ENCODE results near the gene CTDSPL. TPM values are rescaled to one million over a fixed set of nuclear protein-coding genes. Genes with fewer than 3 reads are reported as not detected.

Gene CTDSPL
- total and polyA plus RNA-seq, 10 of the 15 experiments (the other 5 are each of a cell fraction or from before 2014, with no cell fraction given): 0.05 to 0.51 (median 0.18) TPM; not detected in 6

GRCh38 chr3:37934631-37935289 lies 73.1 kb downstream of the CTDSPL start:
- no peaks in the 10 kb centered on the region for H3K9me3 ChIP-seq (replicated peaks; ENCODE audit: control insufficient read depth, insufficient read depth, low read length)
- CTCF ChIA-PET: interaction anchor here (0.7 kb wide), 1 partner anchor 46 kb away, joined by 3 read pairs; no protein-coding TSS in a partner anchor
- intact Hi-C loops (cut with micrococcal nuclease; ENCODE audit: unreplicated experiment): no loop called here
- TF ChIP-seq TCF12 (IDR thresholded peaks at IDR 0.05; ENCODE audit: low read depth, low read length) (no peak), NR2C1 (IDR thresholded peaks at IDR 0.05) (no peak), SMARCA5 (IDR thresholded peaks at IDR 0.05) (no peak), KDM1A (IDR thresholded peaks at IDR 0.05; ENCODE audit: borderline replicate concordance) (no peak), SRF (IDR thresholded peaks at IDR 0.05; ENCODE audit: low read depth in 2 of 2, low read length in 2 of 2) (no peak), RAD21 (IDR thresholded peaks at IDR 0.05; ENCODE audit: insufficient read depth, low read depth, low read length) (no peak), SMAD1 (IDR thresholded peaks at IDR 0.05; ENCODE audit: low read depth, partially characterized antibody) (no peak), BACH1 (IDR thresholded peaks at IDR 0.05; ENCODE audit: borderline replicate concordance) (no peak), NR2C2 (IDR thresholded peaks at IDR 0.05; ENCODE audit: borderline replicate concordance, control insufficient read depth, insufficient read length, low read depth) (no peak), YBX1 (IDR thresholded peaks at IDR 0.05) (no peak), ZNF687 (IDR thresholded peaks at IDR 0.05) (no peak)
- TF ChIP-seq, protein P1, sequence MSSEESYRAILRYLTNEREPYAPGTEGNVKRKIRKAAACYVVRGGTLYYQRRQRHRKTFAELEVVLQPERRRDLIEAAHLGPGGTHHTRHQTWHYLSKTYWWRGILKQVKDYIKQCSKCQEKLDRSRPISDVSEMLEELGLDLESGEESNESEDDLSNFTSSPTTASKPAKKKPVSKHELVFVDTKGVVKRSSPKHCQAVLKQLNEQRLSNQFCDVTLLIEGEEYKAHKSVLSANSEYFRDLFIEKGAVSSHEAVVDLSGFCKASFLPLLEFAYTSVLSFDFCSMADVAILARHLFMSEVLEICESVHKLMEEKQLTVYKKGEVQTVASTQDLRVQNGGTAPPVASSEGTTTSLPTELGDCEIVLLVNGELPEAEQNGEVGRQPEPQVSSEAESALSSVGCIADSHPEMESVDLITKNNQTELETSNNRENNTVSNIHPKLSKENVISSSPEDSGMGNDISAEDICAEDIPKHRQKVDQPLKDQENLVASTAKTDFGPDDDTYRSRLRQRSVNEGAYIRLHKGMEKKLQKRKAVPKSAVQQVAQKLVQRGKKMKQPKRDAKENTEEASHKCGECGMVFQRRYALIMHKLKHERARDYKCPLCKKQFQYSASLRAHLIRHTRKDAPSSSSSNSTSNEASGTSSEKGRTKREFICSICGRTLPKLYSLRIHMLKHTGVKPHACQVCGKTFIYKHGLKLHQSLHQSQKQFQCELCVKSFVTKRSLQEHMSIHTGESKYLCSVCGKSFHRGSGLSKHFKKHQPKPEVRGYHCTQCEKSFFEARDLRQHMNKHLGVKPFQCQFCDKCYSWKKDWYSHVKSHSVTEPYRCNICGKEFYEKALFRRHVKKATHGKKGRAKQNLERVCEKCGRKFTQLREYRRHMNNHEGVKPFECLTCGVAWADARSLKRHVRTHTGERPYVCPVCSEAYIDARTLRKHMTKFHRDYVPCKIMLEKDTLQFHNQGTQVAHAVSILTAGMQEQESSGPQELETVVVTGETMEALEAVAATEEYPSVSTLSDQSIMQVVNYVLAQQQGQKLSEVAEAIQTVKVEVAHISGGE (CRISPR knock-in tag; IDR thresholded peaks at IDR 0.05): no peak
- TF ChIP-seq, protein P2, sequence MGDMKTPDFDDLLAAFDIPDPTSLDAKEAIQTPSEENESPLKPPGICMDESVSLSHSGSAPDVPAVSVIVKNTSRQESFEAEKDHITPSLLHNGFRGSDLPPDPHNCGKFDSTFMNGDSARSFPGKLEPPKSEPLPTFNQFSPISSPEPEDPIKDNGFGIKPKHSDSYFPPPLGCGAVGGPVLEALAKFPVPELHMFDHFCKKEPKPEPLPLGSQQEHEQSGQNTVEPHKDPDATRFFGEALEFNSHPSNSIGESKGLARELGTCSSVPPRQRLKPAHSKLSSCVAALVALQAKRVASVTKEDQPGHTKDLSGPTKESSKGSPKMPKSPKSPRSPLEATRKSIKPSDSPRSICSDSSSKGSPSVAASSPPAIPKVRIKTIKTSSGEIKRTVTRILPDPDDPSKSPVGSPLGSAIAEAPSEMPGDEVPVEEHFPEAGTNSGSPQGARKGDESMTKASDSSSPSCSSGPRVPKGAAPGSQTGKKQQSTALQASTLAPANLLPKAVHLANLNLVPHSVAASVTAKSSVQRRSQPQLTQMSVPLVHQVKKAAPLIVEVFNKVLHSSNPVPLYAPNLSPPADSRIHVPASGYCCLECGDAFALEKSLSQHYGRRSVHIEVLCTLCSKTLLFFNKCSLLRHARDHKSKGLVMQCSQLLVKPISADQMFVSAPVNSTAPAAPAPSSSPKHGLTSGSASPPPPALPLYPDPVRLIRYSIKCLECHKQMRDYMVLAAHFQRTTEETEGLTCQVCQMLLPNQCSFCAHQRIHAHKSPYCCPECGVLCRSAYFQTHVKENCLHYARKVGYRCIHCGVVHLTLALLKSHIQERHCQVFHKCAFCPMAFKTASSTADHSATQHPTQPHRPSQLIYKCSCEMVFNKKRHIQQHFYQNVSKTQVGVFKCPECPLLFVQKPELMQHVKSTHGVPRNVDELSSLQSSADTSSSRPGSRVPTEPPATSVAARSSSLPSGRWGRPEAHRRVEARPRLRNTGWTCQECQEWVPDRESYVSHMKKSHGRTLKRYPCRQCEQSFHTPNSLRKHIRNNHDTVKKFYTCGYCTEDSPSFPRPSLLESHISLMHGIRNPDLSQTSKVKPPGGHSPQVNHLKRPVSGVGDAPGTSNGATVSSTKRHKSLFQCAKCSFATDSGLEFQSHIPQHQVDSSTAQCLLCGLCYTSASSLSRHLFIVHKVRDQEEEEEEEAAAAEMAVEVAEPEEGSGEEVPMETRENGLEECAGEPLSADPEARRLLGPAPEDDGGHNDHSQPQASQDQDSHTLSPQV (IDR thresholded peaks at IDR 0.05): no peak

More at GRCh38 chr3:37934631-37935289, 73.1 kb downstream of the CTDSPL start:
- Histone ChIP-seq H4K20me1 (ENCODE audit: control insufficient read depth, insufficient read depth) (no peaks in the 10 kb centered on the region), H3K4me3 (no peak overlapping the region), H3K9ac (ENCODE audit: control insufficient read depth, insufficient read depth, low read length) (no peak overlapping the region), H3K4me2 (ENCODE audit: control insufficient read depth, insufficient read depth) (no peak overlapping the region), H3K27me3 (replicated peaks in 1 of 2; ENCODE audit: control insufficient read depth in 2 of 2, insufficient read depth in 2 of 2, low read length in 1 of 2) (no peaks in the 10 kb centered on the region; a peak in 1 of 4 replicates), H3K4me1 (ENCODE audit: control insufficient read depth, insufficient read depth, low read length) (no peaks in the 10 kb centered on the region), H3K27ac (ENCODE audit: control insufficient read depth, insufficient read depth) (no peak overlapping the region), H2AFZ (ENCODE audit: control insufficient read depth, low read depth, low read length) (no peak overlapping the region), H3K79me2 (ENCODE audit: control insufficient read depth, insufficient read depth, low read length) (no peaks in the 10 kb centered on the region), H3K36me3 (ENCODE audit: control insufficient read depth in 2 of 2, insufficient read depth in 2 of 2, low read length in 1 of 2) (no peaks in the 10 kb centered on the region)
- in situ Hi-C loops (cut with MboI): no loop called here
- no peak for FAIRE-seq
- ChIA-PET POLR2A (no interaction called here), RAD21 (ENCODE audit: unreplicated experiment) (interaction anchor here (1.3 kb wide), 1 partner anchor 33 kb away, joined by 3 read pairs; no protein-coding TSS in a partner anchor), SMC1A (ENCODE audit: uncharacterized antibody, unreplicated experiment) (no interaction called here)
- no peak for ATAC-seq
- DNase-seq (ENCODE audit: low read depth, low spot score): no peak
- no TSS peak for BruUV-seq (replicated peaks)
- 49% methylated on average over 8 of the region's 8 CpGs for WGBS (ENCODE audit: insufficient coverage, insufficient replicate concordance, low lambda C conversion rate, missing lambda C conversion rate)

All from GM12878 (cell line).